HG02571 (cell line): ENCODE data around the gene ZNF253.
"Not testable (repeated sequence)": the region's sequence is repeated elsewhere in the genome, so short reads cannot be mapped to it uniquely, and the experiment has no call there.

Experiments
- ATAC-seq: cut with Tn5 transposase; IDR thresholded peaks from one replicate; pipeline ENCODE4 v1.9.1; 2021; ENCODE audit warnings: mild to moderate bottlenecking, moderate library complexity; ENCODE audit not compliant: unreplicated experiment

The ZNF253 gene

DNA sequence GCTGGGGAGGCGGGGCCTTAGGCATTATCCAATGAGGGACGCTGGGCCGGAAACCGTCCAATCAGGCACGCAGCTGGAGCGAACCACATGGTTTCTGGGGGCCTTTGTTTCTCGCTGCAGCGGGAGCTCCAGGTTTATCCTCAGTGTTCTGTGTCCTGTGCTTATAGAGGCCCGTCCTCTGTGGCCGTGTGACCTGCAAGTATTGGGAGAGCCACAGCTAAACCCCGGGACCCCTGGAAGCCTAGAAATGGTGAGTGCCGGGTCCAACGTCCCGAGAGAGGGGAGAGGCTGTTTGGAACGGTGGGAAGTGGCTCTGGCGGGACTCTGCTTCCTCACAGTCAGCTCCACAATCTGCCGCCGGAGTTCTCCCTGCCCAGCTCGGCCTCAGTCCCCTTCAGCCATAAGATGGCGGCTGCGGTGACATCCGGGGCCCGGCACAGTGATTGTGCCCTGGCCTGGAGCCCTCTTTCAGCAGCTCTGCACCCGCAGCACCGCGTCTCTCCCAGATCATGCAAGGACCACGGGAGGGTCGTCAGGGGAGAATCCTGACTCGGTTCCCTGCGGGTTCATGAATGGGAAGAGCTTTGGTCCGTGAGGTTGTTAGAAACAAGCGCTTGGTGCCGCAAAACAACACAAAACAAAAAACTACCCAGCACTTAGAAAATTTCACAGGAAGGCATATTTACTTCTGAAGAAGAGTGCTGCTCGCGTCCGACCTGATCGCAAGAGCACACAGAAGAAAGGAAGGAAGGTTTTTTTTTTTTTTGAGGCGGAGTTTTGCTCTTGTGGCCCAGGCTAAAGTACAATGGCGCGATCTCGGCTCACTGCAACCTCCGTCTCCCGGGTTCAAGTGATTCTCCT is at the start of gene ZNF253:
Gene ZNF253, plus strand, starts transcription at position 133 of the 861 bp plus-strand sequence. Its CDS starts 115 bp downstream, at position 248.
- ATAC-seq: peak; percentile 95

DNA sequence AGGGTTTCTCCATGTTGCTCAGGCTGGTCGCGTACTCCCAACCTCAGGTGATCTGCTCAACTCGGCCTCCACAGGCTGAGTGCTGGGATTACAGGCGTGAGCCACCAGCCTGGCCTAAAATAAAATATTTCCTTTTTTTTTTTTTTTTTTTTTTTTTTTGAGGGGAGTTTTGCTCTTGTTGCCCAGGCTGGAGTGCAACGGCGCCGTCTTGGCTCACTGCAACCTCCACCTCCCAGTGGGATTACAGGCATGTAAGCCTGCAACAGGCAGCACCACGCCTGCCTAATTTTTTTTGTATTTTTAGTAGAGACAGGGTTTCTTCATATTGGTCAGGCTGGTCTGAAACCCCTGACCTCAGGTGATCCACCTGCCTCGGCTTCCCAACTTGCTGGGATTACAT is 49.0 kb upstream of the ZNF253 start:
- no peak for ATAC-seq

DNA sequence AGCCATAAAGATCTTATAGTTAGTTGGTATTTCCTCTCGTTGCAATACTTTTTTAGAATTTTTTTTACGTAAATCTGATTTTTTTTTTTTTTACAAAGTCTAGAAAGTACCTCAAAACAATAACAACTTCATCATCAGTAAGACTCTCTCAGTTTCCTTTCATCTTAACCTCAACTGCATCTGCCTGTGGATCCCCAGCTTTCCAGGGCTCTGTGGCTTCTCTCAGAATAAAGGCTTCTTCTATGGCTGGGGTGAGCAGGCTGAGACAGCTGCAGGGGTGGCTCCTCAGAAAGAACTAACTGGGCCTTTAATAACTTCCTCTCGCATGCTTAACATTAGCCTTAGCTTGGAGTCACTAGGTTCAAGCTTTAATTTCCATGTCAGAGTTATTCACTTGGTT is 48.3 kb upstream of the ZNF253 start:
- no peak for ATAC-seq

DNA sequence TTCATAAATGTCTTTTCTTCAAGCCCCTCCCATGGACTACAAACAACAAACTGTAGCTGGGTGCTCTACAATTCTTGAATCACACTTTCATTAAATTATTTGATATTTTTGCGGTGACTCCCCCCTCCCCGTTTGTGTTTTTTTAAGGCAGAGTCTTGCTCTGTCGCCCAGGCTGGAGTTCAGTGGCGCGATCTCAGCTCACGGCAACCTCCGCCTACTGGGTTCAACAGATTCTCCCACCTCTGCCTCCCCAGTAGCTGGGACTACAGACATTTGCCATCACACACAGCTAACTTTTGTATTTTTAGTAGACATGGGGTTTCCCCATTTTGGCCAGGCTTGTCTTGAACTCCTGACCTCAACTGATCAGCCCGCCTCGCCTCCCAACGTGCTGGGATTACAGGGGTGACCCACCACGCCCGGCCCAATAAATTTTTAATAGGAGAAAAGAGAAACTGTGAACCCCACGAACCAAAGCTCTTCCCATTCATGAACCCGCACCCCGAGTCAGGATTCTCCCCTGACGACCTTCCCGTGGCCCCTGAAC is 44.8 kb upstream of the ZNF253 start:
- peak; percentile 6 for ATAC-seq

DNA sequence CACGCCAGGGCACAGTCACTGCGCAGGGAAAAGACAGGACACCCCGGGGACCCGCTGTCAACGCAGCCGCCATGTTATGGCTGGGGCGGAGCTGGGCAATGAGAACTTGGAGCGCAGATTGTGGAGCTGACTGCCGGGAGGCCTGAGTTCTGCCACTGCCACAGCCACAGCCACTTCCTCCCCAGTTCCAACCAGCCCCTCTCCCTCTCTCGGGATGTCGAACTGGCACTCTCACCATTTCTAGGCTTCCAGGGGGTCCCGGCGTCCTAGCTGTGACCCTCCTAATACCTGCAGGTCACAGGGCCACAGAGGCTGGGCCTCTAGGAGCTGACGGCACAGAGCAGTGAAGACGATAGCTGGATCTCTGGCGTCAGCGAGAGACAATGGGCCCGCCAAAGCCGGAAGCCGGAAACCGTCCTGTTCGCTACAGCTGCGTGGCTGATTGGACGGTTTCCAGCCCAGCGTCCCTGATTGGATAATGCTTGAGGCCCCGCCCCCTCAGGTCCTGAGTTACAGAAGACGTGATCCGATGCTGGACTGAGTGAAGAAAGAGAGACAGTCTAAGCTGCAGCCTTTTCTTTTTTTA is 44.2 kb upstream of the ZNF253 start, which contains the start of gene ZNF506:
Gene ZNF506, minus strand, starts transcription at position 385 of the 586 bp plus-strand sequence. Its CDS starts 147 bp downstream, at position 238.
- peak; percentile 81 for ATAC-seq

DNA sequence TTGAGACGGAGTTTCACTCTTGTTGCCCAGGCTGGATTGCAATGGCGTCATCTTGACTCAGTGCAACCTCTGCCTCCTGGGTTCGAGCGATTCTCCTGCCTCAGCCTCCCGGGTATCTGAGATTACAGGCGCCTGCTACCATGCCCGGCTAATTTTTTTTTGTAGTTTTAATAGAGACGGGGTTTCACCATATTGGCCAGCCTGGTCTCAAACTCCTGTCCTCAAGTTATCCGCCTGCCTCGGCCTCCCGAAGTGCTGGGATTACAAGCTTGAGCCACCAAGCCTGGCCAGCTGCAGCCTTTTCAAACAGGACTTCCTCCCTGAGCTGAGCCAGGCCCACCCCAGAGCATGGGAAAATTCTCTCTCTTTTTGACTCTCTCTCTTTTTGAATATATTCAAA is 43.7 kb upstream of the ZNF253 start:
- ATAC-seq: not testable (repeated sequence)

DNA sequence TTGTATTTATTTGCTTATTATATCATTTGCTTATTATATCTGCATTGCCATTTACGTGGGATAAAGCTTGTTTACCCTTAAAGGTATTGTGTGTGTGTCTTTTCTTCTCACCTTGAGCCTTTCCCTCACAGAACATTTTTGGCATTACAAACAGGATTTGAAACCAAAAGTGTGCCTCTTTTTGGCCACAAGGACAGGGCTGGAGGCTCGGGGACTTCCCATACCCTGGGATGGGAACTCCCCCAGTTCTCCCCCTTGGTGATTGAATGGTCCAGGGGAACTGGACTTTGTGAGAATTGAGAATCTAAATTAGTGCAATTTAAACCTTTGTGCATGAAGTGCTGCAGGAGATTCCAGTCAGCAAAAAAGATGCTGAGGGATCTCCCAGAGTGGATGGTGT is 41.8 kb upstream of the ZNF253 start:
- ATAC-seq: no peak

DNA sequence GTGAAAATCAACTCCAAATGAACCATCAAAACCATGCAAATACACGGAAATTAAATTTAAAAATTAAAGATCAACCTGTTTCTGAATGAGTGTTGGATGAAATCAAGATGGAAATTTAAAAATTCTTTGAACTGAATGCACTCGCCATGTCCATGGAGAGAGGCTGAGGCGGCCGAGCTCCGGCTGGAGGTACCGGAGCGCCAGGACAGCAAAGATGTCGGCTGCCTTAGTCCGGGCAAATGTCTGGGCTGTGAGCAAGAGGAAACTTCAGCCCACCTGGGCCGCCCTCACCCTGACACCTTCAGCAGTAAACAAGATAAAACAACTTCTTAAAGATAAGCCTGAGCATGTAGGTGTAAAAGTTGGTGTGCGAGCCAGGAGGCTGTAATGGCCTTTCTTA is 38.8 kb upstream of the ZNF253 start:
- ATAC-seq: no peak

DNA sequence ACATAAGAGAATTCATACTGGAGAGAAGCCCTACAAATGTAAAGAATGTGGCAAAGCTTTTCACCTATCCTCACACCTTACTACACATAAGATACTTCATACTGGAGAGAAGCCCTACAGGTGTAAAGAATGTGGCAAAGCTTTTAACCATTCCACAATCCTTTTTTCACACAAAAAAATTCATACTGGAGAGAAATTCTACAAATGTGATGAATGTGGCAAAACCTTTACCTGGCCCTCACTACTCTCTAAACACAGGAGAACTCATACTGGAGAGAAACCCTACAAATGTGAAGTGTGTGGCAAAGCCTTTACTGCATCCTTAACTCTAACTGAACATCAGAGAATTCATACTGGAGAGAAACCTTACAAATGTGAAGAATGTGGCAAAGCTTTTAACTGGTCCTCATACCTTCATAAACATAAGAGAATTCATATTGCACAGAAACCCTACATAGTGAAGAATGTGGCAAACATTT is 30.1 kb upstream of the ZNF253 start:
- no peak for ATAC-seq

DNA sequence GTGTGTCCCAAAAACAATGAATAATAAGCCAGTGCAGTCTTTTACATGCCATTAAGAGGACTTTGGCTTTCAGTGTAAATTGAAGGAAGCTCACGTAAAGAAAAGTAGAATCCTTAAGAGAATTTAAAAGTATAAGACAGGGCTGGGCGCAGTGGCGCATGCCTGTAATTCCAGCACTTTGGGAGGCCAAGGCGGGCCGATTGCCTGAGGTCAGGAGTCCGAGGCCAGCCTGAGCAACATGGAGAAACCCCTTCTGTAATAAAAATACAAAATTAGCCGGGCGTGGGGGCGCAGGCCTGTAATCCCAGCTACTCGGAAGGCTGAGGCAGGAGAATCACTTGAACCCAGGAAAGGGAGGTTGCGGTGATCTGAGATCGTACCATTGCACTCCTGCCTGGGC is 17.9 kb upstream of the ZNF253 start:
- ATAC-seq: no peak

DNA sequence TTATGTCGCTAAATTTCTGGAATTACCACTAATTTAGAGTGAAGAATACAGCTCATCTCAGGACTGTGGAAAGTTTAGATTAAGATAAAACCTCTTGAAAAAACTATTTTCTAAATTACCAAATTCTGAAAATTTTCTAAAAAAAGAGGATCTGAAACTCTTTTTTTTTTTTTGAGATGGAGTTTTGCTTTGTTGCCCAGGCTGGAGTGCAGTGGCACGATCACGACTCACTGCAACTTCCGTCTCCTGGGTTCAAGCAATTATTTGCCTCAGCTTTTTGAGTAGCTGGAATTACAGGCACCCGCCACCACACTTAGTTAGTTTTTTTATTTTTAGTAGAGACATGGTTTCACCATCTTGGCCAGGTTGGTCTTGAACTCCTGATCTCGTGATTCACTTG is 16.6 kb upstream of the ZNF253 start:
- no peak for ATAC-seq

DNA sequence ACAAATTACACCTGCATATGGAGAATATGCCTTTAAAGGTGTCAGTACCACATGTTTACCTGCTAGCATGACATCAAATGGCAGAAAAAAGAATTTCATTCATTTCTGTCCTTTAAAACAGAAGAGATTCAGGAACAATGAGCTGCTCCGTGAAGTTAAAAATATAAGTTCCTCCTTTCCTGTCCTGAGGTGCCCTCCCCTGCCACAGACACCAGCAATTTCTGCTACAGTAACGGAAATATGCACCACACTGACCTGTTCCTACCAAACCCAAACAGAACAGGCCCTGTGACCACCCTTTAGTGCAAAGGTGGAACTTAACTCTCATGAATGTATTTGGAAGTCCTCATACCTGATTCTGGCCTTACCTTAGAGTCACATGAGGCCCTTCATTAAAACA is 13.9 kb upstream of the ZNF253 start:
- not testable (repeated sequence) for ATAC-seq

DNA sequence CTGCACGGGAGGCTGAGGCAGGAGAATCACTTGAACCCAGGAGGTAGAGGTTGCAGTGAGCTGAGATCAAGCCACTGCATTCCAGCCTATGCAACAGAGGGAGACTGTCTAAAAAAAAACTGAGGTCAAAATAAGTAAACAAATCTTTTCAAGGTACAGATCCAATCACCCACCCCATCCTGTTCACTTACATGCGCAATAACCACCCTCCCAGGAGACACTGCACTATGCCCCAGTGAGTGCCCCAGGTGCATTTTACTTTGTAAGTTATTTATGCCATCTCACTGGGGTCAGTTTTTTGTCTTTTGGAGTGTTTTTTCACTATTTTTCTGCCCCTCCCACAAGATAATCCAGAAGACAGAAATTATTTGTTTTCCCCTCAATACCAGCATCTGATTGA is 6.9 kb upstream of the ZNF253 start:
- no peak for ATAC-seq

DNA sequence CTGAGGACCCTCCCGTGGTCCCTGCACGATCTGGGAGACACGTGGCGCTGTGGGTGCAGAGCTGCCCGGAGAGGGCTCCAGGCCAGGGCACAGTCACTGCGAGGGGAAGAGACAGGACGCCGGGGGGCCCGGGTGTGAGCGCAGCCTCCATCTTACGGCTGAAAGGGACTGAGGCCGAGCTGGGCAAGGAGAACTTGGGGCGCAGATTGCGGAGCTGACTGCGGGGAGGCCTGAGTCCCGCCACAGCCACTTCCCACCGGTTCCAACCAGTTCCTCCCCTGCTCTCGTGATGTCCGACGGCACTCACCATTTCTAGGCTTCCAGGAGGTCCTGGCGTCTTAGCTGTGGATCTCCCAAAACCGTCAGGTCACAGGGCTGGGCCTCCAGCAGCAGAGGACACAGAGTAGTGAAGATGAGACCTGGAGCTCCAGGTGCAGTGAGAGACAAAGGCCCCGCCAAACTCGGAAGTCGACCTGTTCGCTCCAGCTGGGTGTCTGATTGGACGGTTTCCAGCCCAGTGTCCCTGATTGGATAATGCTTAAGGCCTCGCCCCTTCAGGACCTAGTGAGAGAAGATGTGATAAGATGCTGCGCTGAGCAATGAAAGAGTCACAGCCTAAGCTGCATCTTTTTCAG is 4.8 kb upstream of the ZNF253 start:
- no peak for ATAC-seq

DNA sequence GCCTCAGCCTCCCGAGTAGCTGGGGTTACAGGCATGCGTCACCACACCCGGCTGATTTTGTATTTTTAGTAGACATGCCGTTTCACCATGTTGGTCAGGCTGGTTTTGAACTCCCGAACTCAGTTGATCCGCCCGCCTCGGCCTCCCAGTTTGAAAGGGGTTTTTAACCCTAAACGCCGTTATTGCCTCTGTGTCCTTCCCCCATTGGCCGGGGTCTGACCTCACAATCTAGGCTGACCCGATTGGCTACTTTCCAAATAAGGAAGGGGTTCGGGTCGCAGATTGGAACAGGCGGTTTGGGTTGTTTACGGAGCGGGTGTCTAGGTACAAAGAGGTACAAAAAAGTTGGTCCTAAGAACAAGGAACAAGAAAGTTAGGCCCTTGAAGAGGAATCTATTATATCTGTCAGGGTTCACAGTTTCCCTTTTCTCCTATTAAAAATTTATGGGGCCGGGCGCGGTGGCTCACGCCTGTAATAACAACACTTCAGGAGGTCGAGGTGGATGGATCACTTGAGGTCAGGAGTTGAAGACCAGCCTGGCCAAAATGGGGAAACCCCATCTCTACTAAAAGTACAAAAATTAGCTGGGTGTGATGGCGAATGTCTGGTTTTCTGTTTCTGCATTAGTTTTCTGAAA is 1.0 kb downstream of the ZNF253 start:
- ATAC-seq: no peak

DNA sequence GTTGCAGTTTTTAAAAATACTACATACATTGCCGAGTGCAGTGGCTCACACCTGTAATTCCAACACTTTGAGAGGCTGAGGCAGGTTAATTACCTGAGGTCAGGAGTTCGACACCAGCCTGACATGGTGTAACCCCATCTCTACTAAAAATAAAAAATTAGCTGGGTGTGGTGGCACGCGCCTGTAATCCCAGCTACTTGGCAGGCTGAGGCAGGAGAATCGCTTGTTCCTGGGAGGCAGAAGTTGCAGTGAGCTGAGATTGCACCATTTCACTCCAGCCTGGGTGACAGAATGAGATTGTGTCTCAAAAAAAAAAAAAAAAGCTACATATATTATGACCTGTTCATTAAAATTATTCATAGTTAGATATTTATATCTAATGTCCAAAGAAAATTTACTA is 4.4 kb downstream of the ZNF253 start:
- ATAC-seq: not testable (repeated sequence)

DNA sequence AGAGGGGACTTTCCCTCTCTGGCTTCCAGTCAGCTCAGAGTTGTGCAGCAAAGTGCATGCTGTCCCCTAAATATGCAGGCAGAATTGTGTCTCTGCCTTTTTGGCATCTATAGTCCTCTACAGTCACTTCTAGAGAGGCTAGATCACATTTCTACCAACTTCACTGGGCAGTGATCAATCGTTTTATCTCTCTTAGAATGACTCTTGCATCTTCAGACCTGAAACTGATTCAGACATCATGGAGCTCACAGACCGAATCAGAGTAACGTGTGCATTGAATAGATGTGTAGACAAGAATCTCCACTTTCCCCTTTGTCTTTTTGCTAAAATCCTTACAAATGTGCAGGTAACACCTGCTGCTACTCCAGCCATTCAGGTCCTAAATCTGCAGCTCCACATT is 6.2 kb downstream of the ZNF253 start:
- ATAC-seq: no peak

DNA sequence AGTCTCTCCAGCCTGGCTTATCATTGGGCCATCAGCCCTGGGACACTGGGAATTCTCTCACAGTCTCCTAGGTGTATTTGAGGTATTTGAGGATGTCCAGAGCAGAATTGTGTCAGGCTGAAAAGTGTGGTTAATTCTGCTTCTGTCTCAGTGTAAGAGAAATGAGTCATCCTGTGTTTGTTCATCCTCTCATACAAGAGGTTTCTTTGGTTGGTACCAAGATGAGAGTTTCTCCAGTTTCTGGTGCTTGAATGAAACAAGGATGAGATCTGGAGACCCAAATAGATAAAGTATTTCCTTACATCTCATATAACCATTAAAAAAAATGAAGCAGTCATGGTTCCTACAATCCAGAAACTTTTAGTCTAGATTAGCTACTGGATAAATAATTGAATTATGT is 7.7 kb downstream of the ZNF253 start:
- ATAC-seq: no peak

DNA sequence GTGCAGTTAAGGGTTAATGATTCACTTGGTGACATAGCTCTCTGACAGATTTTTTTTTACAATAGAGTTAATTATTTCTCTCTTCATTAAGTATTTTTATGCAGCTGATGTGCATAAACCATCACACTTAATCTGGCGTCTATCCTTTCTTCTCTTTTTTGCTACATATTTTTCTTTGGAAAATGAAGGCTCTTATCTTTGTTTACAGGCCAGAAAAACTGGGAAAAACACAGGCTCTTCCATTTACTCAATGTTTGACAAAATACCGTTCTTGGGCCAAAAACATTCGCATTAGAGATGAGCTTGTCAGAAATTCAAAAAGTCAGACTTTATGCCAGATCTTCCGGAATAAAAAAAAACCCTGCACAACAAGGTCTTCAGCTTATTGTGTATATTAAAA is 12.0 kb downstream of the ZNF253 start:
- ATAC-seq: no peak

DNA sequence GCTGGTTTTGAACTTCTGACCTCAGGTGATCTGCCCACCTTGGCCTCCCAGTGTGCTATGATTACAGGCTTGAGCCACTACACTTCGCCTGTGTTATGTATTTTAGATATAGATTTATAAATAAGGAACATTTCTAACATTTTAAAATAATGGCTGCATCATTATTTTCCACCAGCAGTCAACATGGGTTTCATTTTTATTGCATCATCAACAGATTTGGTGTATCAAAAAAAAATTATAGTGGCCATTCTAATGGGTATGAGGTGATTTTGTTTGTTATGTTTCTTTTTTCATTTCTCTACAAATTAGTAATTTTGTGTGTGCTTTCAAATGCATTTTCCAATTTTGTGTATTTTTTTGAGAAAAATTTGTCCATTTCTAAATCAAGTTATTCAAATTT is 18.9 kb downstream of the ZNF253 start:
- no peak for ATAC-seq
